Psoas muscle (tissue), 8 donors: ENCODE measurements around the gene CREB3L1. TPM values are rescaled to one million over a fixed set of nuclear protein-coding genes. Genes with fewer than 3 reads are reported as not detected.
A peak's percentile ranks its signal among the peaks of the same experiment; 100 is the strongest.

ENCODE experiments used
- ATAC-seq, 4 donors: fragments of 200-7000 bp; cut with Tn5 transposase; one replicate each; pipeline ENCODE4 v1.9.1; 2020; ENCODE audit warnings: moderate library complexity in 3 of 4, mild to moderate bottlenecking in 2 of 4
- DNase-seq, 2 donors: peaks; one replicate each; pipeline ENCODE4 v3.0.0-alpha.2; 2020
- H3K27ac ChIP-seq: fragments of 200-600 bp; one replicate; pipeline ENCODE4 v1.8.0; 2022
- H3K27me3 ChIP-seq, 3 donors: fragments of 200-600 bp in 1 of 3; one replicate each; pipeline versions ENCODE4 v1.6.1 to v1.8.0; 2013 to 2022; ENCODE audit warnings: low read length in 2 of 3, mild to moderate bottlenecking in 2 of 3, moderate library complexity in 1 of 3; ENCODE audit not compliant: insufficient read depth in 3 of 3
- H3K36me3 ChIP-seq, 2 donors: fragments of 200-600 bp in 1 of 2; one replicate each; pipeline versions ENCODE4 v1.6.1 to v1.8.0; 2013 to 2022; ENCODE audit warnings: low read depth in 1 of 2, mild to moderate bottlenecking in 1 of 2, moderate library complexity in 1 of 2; ENCODE audit not compliant: insufficient read depth in 1 of 2
- H3K4me1 ChIP-seq: fragments of 200-600 bp; one replicate; pipeline ENCODE4 v1.8.0; 2022
- H3K4me3 ChIP-seq: fragments of 200-600 bp; one replicate; pipeline ENCODE4 v1.8.0; 2022; ENCODE audit warnings: mild to moderate bottlenecking
- H3K9me3 ChIP-seq: fragments of 200-600 bp; one replicate; pipeline ENCODE4 v1.8.0; 2022
- WGBS, 3 donors: extraction: QIAGEN DNeasy Blood & Tissue Kit; methylation state at CpG; one replicate each; pipeline versions ENCODE4 v1.1.6 to v1.1.7; 2013; 5-methylcytosine and 5-hydroxymethylcytosine counted together
- intact Hi-C, 2 donors: fragments of 100-400 bp; cut with DNase I; formaldehyde crosslinking; loops; one replicate each; pipeline versions ENCODE4 v1.11.0 to v1.14.2; 2022
- polyA plus RNA-seq, 3 donors: library from polyadenylated mRNA; stranded (reverse); fragments of 200-250 nt; gene quantifications; one replicate each; pipeline ENCODE4 v1.2.3, GENCODE V29; 2013
- total RNA-seq, 4 donors: library from RNA; stranded (reverse); fragmentation: NEBNext Ultra II Directional in 2 of 4; extraction: Animal tissue kit (Norgen Biotek cat#: 25700) in 2 of 4; gene quantifications; one replicate each; pipeline versions ENCODE4 v1.2.1 to v1.2.4, GENCODE V29; 2021 to 2023
- TF ChIP-seq, protein P1 (sequence below): fragments of 200-600 bp; IDR thresholded peaks from one replicate; pipeline ENCODE4 v1.8.0; 2022; ENCODE audit warnings: antibody characterized with exemption
- donor health status: healthy with polysubstance abuse.
- donor health status: DM: no; HTN: no; CAD: no; lungs with moderate emphysema.
- donor health status: Bipolar disorder and iron deficiency.
- donor health status: healthy.
- donor health status: DM: yes; HTN: yes; CAD: no.
- donor health status: DM: no; HTN: no; CAD: no.
- donor health status: DM: no; HTN: no; CAD: no.
- donor health status: DM: yes; HTN: yes; CAD: no.

CREB3L1 gene
- total and polyA plus RNA-seq, 7 donors, result 1.4 to 6.9 (median 2.2) TPM

- ATAC-seq, result no peak
- no peak overlapping the region for H3K27ac ChIP-seq
- no peak for DNase-seq
- 5 to 9% (median 6%) methylated on average over 8 of the region's 8 CpGs for WGBS, 3 donors
- H3K4me3 ChIP-seq, result peak overlapping the region; percentile 65
- intact Hi-C loops, result no loop called here
- no peaks in the 10 kb centered on the region for H3K36me3 ChIP-seq
- peaks cover 7% of the 10 kb centered on the region for H3K4me1 ChIP-seq
- no peaks in the 10 kb centered on the region for H3K9me3 ChIP-seq
- TF ChIP-seq, protein P1, sequence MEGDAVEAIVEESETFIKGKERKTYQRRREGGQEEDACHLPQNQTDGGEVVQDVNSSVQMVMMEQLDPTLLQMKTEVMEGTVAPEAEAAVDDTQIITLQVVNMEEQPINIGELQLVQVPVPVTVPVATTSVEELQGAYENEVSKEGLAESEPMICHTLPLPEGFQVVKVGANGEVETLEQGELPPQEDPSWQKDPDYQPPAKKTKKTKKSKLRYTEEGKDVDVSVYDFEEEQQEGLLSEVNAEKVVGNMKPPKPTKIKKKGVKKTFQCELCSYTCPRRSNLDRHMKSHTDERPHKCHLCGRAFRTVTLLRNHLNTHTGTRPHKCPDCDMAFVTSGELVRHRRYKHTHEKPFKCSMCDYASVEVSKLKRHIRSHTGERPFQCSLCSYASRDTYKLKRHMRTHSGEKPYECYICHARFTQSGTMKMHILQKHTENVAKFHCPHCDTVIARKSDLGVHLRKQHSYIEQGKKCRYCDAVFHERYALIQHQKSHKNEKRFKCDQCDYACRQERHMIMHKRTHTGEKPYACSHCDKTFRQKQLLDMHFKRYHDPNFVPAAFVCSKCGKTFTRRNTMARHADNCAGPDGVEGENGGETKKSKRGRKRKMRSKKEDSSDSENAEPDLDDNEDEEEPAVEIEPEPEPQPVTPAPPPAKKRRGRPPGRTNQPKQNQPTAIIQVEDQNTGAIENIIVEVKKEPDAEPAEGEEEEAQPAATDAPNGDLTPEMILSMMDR, result no peak
- H3K27me3 ChIP-seq, result peaks cover 0 to 43% (median 15%) of the 10 kb centered on the region in 3 donors
These were observed 195 bp upstream of the CREB3L1 start for GRCh38 chr11:46277313-46277621.

GRCh38 chr11:46278387-46279125, 1.1 kb downstream of the CREB3L1 start:
- no peak overlapping the region for H3K27ac ChIP-seq
- peaks cover 0 to 44% (median 15%) of the 10 kb centered on the region in 3 donors for H3K27me3 ChIP-seq
- H3K36me3 ChIP-seq, result no peaks in the 10 kb centered on the region
- no peaks in the 10 kb centered on the region for H3K9me3 ChIP-seq
- TF ChIP-seq, protein P1, result no peak
- peak overlapping the region; percentile 65 for H3K4me3 ChIP-seq
- peak in 3 of 4 donors; percentile 24 to 52 (median 31) for ATAC-seq
- 26 to 37% (median 34%) methylated on average over 21 to 22 of the region's 22 CpGs for WGBS, 3 donors
- peaks cover 7% of the 10 kb centered on the region for H3K4me1 ChIP-seq
- peak in 1 of 2 donors; percentile 58 for DNase-seq
- intact Hi-C loops, result no loop called here

DNA sequence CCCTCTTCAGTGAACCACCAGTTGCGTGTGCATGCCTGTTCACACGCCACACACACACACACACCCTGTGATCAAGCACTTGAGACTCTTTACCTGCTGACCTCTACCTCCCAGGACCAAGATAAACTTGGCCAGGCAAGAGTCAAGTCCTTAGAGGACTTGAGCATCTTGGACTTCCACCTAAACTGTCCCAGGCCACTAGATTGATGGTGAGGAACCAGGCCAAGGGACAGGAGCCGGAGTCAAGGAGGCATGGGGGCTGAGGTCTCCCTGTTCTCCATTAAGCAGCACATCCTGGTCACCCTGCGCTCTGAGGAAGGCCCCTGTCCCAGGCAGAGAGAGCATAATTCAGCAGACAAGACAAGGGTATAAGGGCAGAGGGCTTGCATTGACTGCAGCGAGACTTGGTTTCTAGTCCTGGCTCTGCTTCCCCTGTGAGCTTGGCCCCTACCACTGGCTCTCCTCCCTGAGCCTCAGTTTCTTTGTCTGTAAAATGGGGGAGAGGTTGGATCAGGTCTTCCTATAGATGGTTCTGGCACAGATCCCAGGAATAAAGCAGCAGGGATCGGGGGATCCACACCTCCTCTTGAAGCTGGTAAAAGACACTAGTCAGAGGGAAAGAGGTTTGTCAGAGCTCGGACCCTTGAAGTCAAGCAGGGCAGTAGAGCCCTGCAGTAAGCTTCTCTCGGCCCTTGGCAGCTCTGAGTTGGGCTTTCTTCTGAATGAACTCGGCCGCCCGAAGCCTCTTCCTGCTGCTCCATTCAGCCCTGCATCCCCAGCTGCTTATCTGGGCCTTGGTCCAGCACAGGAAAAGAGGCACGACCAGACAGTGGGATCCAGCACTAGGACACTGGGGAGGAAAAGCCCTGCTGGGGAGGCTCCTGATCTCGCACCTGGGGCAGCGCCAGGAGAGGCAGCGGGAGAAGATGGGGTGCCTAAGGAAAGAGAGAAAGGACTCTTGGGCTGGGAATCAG, 2.0 kb downstream of the CREB3L1 start:
- Histone ChIP-seq H3K27me3 (peaks cover 0 to 52% (median 15%) of the 10 kb centered on the region in 3 donors), H3K4me1 (peaks cover 7% of the 10 kb centered on the region), H3K27ac (no peak overlapping the region), H3K9me3 (no peaks in the 10 kb centered on the region), H3K4me3 (peak overlapping the region; percentile 65), H3K36me3 (no peaks in the 10 kb centered on the region)
- WGBS, 3 donors, result 30 to 34% (median 32%) methylated on average over 15 of the region's 15 CpGs
- TF ChIP-seq, protein P1, result no peak
- ATAC-seq, result peak in 3 of 4 donors; percentile 41 to 55 (median 52)
- peak; percentile 62 to 76 for DNase-seq
- intact Hi-C loops, result no loop called here

DNA sequence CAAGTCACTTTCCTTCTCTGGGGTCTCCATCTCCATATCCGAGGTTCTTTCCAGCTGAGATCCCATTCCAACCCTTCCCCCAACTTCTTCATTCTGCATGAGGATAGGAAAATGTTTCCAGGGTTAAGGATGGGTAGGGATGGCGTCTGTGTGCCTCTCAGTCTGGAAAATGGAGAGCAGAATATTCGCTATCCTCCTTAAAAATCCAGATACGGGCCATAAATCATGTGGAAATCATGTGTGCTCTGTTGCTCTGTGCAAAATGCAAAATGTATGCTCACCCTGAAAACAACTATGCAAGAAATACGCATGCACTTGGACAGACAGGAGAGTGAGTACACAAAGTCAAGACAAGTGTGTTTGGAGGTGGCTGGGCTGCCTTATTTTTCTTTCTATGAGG, 3.2 kb downstream of the CREB3L1 start:
- Histone ChIP-seq H3K27ac (no peak overlapping the region), H3K4me3 (no peak overlapping the region), H3K27me3 (peaks cover 0 to 53% (median 15%) of the 10 kb centered on the region in 3 donors), H3K4me1 (peaks cover 7% of the 10 kb centered on the region), H3K36me3 (no peaks in the 10 kb centered on the region), H3K9me3 (no peaks in the 10 kb centered on the region)
- ATAC-seq, result no peak
- intact Hi-C loops, result no loop called here
- TF ChIP-seq, protein P1, result no peak
- 67 to 78% (median 70%) methylated on average over 5 of the region's 5 CpGs for WGBS, 3 donors
- no peak for DNase-seq
